GM12865 (cell line): ENCODE measurements around the gene VWA5B1.

Experiments used
- DNase-seq: peaks from one replicate; pipeline ENCODE4 v3.0.0; 2010; ENCODE audit warnings: low read depth
- H3K4me3 ChIP-seq: 2 replicates; pipeline ENCODE4 v1.5.1; 2011; ENCODE audit warnings: mild to moderate bottlenecking, low read depth, low read length, control low read depth
- TF ChIP-seq, protein P1 (sequence below): IDR thresholded peaks from 2 replicates; pipeline ENCODE4 v1.5.1; 2011; ENCODE audit warnings: low read length, control low read depth, low read depth, inconsistent platforms; ENCODE audit not compliant: insufficient read depth; ENCODE audit errors: missing control alignments

The VWA5B1 gene

DNA sequence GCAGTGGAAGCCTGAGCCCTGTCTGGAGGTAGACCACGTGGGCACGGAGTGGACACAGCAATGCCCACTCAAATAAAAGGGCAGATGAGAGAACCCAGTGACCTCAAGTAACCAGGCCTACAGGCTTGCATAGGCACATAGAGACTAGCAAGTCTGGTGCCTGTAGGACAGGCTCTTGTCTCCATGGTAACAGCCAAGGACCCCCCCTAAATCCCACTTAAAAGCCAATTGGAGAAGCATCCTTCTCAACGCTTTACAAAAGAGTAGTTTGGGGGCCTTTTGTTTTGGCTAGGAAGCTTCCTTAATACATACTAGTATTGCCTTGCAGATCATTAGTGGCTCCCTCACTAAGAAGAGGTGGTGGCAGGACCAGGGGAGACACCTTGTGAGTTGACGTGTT lies 63.9 kb downstream of the VWA5B1 start:
- TF ChIP-seq, protein P1, sequence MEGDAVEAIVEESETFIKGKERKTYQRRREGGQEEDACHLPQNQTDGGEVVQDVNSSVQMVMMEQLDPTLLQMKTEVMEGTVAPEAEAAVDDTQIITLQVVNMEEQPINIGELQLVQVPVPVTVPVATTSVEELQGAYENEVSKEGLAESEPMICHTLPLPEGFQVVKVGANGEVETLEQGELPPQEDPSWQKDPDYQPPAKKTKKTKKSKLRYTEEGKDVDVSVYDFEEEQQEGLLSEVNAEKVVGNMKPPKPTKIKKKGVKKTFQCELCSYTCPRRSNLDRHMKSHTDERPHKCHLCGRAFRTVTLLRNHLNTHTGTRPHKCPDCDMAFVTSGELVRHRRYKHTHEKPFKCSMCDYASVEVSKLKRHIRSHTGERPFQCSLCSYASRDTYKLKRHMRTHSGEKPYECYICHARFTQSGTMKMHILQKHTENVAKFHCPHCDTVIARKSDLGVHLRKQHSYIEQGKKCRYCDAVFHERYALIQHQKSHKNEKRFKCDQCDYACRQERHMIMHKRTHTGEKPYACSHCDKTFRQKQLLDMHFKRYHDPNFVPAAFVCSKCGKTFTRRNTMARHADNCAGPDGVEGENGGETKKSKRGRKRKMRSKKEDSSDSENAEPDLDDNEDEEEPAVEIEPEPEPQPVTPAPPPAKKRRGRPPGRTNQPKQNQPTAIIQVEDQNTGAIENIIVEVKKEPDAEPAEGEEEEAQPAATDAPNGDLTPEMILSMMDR: no peak
- no peak for DNase-seq
- H3K4me3 ChIP-seq: no peak overlapping the region

DNA sequence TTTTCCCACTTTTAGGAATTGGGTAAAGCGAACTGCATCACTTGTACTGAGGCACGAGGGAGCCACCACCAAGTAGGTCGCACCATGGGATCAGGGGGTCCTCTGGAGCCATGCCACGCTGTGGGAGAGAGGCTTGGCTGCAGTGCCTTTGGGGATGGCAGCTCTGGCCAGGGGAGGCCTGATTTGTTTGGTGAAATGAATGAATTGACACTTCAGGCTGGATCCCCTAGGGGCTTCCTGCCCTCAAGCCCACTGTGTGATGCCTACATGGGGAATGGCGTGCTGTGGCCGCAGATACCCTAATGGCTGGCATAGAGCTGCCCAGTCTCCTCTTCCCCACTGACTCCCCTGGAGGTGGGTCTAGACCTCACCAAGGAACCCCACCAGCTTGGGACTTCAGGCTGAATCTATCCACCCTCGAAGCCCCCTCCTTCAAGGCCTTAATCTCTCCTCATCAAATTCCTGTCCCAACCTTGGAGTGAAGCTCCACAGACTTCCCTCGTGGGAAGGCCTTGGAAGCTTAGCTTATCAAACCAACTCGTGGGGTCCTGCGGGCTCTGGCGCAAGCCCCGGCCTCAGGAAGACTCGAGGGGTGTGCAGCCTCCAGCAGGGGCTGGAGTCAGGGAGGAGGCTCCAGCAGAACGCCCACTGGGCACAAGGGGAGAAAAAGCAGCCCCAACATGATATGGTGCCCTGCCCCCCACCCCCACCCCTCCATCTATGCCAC lies 64.6 kb downstream of the VWA5B1 start:
- H3K4me3 ChIP-seq: no peak overlapping the region
- DNase-seq: no peak
- TF ChIP-seq, protein P1: no peak

DNA sequence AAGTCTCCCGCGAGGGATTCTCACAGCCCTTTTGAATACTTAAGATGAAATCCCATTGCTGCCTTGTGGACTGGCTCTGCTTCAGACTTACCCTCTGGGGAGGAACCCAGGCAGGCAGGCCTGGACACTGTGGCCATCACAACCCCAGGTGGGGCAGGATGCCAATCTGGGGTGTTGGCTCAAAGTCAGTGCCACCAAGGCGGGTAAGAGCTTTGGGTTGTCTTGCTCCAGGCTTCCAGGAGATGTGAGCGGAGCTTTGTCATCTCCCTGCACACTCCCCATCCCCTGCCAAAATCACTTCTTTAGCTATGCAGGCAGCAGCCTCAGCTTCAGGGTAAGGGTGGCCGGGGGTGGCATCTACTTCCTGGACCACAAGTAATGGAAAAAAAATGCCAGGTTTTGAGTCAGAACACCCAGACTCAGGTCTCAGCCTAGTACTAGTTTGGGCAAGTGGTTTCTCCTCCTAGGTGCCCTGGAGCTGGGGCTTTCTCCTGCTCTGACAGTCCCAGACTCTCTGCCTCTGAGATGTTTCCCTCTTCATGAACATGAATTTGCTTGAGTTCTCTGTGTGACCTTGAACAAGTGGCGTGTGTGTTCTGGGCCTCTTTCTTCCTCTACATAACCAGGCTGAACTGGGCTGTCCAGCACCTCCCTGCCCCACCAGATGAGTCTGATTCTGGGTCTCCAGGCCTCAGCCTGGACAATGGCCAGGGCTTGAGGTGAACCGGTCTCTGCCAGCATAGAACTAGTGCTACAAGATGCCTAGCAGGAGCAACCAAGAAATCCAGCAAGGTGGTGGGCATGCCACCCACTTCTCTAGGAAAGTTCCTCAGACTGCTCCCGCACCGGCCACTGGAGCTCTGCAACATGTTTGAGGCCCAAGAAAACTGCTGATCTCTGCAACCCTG lies 65.4 kb downstream of the VWA5B1 start:
- no peak for DNase-seq
- TF ChIP-seq, protein P1: no peak
- no peak overlapping the region for H3K4me3 ChIP-seq

DNA sequence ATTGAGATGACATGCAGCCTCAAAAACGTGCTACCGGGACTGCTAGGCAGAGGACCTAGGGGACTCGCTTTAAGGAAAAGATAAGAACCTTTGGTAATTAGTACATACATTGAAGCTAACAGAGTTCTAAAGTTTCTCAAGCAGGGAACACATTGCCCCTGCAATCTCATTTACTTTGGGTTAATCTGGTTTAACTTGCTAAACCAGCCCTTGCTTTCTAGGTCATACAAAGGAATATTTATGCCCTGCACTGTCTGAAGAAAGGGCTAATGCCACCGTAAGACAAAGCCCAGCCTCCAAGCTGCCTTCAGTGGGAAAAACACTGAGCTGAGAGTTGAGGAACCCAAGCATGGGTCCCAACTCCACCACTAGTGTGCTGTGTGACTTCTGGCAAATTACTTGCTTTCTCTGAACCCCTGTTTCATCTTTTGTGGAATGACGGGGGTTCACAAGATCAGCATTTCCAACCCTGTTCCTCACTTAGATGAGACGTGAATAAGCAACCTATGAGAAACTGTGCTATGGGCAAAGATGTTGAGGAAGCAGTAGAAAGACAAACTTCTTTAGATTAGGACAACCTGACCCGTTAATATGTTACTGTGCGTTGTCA lies 66.3 kb downstream of the VWA5B1 start:
- DNase-seq: no peak
- H3K4me3 ChIP-seq: no peak overlapping the region
- TF ChIP-seq, protein P1: no peak

DNA sequence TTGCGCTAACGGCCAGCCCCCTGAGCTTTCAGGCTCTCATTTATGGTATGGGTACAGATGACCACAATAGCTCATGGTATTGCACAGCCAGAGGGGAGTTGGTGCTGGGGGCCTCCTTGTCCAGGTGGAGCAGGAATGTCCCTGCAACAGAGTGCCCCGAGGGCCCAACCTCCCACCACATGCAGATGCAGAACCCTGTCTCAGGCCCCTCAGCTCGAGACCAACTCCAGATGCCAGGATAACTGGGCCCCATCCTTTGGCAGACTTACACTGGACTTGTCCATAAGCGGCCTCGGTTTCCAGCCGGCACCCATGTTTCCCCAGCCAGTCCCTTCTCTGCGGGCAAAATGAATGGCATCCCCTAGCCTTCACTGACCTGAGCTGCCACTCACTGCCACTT lies 67.1 kb downstream of the VWA5B1 start:
- DNase-seq: no peak
- TF ChIP-seq, protein P1: no peak
- no peak overlapping the region for H3K4me3 ChIP-seq

DNA sequence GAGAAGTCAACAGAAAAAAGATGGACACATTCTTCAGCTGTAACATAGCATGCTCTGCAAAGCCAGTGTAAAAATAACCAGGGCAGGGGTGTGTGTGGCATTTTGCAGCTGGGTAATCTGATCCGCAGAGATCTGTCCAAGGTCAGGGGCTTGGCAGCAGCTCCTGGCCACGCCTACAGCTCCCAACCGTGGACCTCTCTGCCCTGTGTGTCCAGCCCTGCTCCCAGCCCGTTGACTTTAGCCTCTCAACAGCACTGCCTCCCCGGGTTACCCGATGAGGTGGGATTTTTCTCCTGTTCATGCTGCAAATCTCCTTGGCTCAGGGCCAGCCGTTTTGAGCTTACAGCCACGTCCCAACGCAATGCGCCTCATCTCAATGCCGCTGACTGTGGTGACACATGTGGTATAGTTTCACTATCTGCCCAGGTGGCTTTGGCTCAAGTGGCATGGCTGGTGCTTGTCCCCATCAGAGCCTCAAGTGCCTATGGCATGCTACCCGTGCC lies 68.1 kb downstream of the VWA5B1 start:
- no peak for DNase-seq
- TF ChIP-seq, protein P1: no peak

More for the DNA sequence above, 68.1 kb downstream of the VWA5B1 start:
- H3K4me3 ChIP-seq: no peak overlapping the region
